H1 (cell line): ENCODE results near the gene RHBDD1. TPM values are rescaled to one million over a fixed set of nuclear protein-coding genes. Genes with fewer than 3 reads are reported as not detected.

Experiments
- ATF3 ChIP-seq: IDR thresholded peaks from 2 replicates; pipeline ENCODE4 v1.6.1; 2011; ENCODE audit warnings: low read depth, mild to moderate bottlenecking, low read length; ENCODE audit not compliant: insufficient read depth
- EZH2 ChIP-seq: fragments of 200-600 bp; sonication (generic); IDR thresholded peaks from 2 replicates; pipeline ENCODE4 v1.7.1; 2012; ENCODE audit warnings: low read depth, mild to moderate bottlenecking, moderate library complexity, low read length, inconsistent platforms; ENCODE audit not compliant: severe bottlenecking
- SP2 ChIP-seq: IDR thresholded peaks from 2 replicates; pipeline ENCODE4 v1.6.1; 2012; ENCODE audit warnings: mild to moderate bottlenecking, low read length, inconsistent platforms
- polyA plus RNA-seq, 7 experiments: library from polyadenylated mRNA; depleted of rRNA in 3 of 7; stranded (reverse) in 5 of 7; unstranded in 2 of 7; fragments of >200 nt in 5 of 7; fragments of 200-250 nt in 2 of 7; gene quantifications; 1 replicate in 5 of 7; 2 replicates in 1 of 7; 4 replicates in 1 of 7; pipeline versions ENCODE4 v1.2.1 to v1.2.3, GENCODE V29; 2011 to 2013; ENCODE audit warnings: missing spikeins in 2 of 7, mixed read lengths in 2 of 7
- total RNA-seq: library from RNA; stranded (reverse); fragmentation: NEBNext Ultra II Directional; extraction: Animal tissue kit (Norgen Biotek cat#: 25700); gene quantifications from 2 replicates; pipeline ENCODE4 v1.2.1, GENCODE V29; 2021
- TF ChIP-seq, protein P1 (sequence below): IDR thresholded peaks from 2 replicates; pipeline ENCODE4 v1.6.1; 2012; ENCODE audit warnings: low read length, inconsistent platforms
- TF ChIP-seq, protein P2 (sequence below): IDR thresholded peaks from 2 replicates; pipeline ENCODE4 v1.6.1; 2012; ENCODE audit warnings: inconsistent platforms

RHBDD1 gene
- total and polyA plus RNA-seq, 2 of the 8 experiments (the other 6 are each of a cell fraction or from before 2014, with no cell fraction given): 10.5 to 23.1 TPM

DNA sequence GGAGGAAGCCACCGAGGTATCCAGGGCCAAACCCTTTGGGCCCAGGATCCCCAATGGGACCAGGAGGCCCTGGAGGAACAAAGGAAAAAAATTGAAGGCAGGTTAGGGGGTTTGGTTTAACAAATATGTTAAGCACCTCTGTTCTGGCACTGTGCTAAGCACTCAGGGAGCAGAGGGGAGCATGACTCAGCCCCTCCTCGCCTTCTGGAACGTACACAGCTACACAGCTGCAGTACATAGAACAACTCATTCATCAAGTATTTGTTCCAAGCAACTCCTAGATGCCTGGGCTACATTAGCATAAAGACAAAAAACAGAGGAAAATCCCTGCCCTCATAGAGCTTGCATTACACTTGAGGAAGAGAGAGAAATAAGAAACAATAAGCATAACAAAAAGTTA is 174.6 kb downstream of the RHBDD1 start (continued):
- TF ChIP-seq ATF3 (no peak), SP2 (no peak), EZH2 (no peak)
- TF ChIP-seq, protein P1, sequence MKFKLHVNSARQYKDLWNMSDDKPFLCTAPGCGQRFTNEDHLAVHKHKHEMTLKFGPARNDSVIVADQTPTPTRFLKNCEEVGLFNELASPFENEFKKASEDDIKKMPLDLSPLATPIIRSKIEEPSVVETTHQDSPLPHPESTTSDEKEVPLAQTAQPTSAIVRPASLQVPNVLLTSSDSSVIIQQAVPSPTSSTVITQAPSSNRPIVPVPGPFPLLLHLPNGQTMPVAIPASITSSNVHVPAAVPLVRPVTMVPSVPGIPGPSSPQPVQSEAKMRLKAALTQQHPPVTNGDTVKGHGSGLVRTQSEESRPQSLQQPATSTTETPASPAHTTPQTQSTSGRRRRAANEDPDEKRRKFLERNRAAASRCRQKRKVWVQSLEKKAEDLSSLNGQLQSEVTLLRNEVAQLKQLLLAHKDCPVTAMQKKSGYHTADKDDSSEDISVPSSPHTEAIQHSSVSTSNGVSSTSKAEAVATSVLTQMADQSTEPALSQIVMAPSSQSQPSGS: no peak
- TF ChIP-seq, protein P2, sequence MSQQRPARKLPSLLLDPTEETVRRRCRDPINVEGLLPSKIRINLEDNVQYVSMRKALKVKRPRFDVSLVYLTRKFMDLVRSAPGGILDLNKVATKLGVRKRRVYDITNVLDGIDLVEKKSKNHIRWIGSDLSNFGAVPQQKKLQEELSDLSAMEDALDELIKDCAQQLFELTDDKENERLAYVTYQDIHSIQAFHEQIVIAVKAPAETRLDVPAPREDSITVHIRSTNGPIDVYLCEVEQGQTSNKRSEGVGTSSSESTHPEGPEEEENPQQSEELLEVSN: no peak
- TF ChIP-seq, all 59 proteins: peak for 0
